NB4 (cell line): ENCODE data around the gene C2orf49.

Experiments used
- CTCF ChIP-seq: IDR thresholded peaks from one replicate; pipeline ENCODE4 v1.5.1; 2012; ENCODE audit warnings: low read depth, low read length
- POLR2A ChIP-seq: IDR thresholded peaks from 2 replicates; pipeline ENCODE4 v1.6.1; 2011; ENCODE audit warnings: mild to moderate bottlenecking; ENCODE audit not compliant: insufficient read length; ENCODE audit errors: extremely low read depth

GRCh38 chr2:105375001-105375561 is 37.7 kb downstream of the C2orf49 start:
- TF ChIP-seq CTCF, result no peak
- TF ChIP-seq POLR2A, result no peak
